SK-N-SH (cell line): ENCODE measurements around the gene MYH3. TPM values are rescaled to one million over a fixed set of nuclear protein-coding genes. Genes with fewer than 3 reads are reported as not detected.

Source experiments
- CTCF ChIA-PET: fragments of 300-600, 350-600 bp; formaldehyde crosslinking; extraction: SDS; loops from one replicate; lab custom pipeline; 2021; lab: Yijun Ruan, JAX
- POLR2A ChIA-PET: fragments of 350-600 bp; sonication (Branson Sonifier 250); formaldehyde crosslinking; extraction: SDS; loops from one replicate; lab custom pipeline; 2020; ENCODE audit warnings: antibody characterized with exemption, inconsistent platforms; lab: Yijun Ruan, JAX
- DNase-seq: peaks from one replicate; pipeline ENCODE4 v3.0.0; 2012
- H2AFZ ChIP-seq: fragments of 200-600 bp; sonication (generic); 2 replicates; pipeline ENCODE4 v1.8.1; 2016; ENCODE audit warnings: antibody characterized with exemption, mild to moderate bottlenecking, low read depth
- H3F3A ChIP-seq: fragments of 200-600 bp; sonication (generic); replicated peaks from 2 replicates; pipeline ENCODE3; 2016; ENCODE audit warnings: antibody characterized with exemption, mild to moderate bottlenecking; ENCODE audit not compliant: insufficient read depth
- H3K27ac ChIP-seq, 2 experiments: fragments of 200-500 bp in 1 of 2; fragments of 200-600 bp in 1 of 2; sonication (Bioruptor generic) in 1 of 2; sonication (generic), shearing (Covaris generic) in 1 of 2; 2 replicates each; pipeline versions ENCODE4 v1.5.1 to v1.6.1; 2014 to 2016; ENCODE audit warnings: low read depth in 2 of 2, inconsistent platforms in 1 of 2, low read length in 1 of 2, mild to moderate bottlenecking in 1 of 2, mixed read lengths in 1 of 2
- H3K27me3 ChIP-seq: fragments of 200-600 bp; sonication (generic), shearing (Covaris generic); 2 replicates; pipeline ENCODE4 v1.6.1; 2016; ENCODE audit warnings: mixed run types; ENCODE audit not compliant: insufficient read depth
- H3K36me3 ChIP-seq, 2 experiments: fragments of 200-500 bp in 1 of 2; fragments of 200-600 bp in 1 of 2; sonication (Bioruptor generic) in 1 of 2; sonication (generic) in 1 of 2; replicated peaks in 1 of 2; 2 replicates each; pipeline versions ENCODE3 to v1.5.1; 2014 to 2016; ENCODE audit warnings: low read length in 1 of 2, mild to moderate bottlenecking in 1 of 2; ENCODE audit not compliant: insufficient read depth in 2 of 2, control insufficient read depth in 1 of 2
- H3K4me1 ChIP-seq, 2 experiments: fragments of 200-500 bp in 1 of 2; fragments of 200-600 bp in 1 of 2; sonication (Bioruptor generic) in 1 of 2; sonication (generic), shearing (Covaris generic) in 1 of 2; 2 replicates each; pipeline versions ENCODE4 v1.5.1 to v1.6.1; 2014 to 2016; ENCODE audit warnings: low read depth in 1 of 2, low read length in 1 of 2, mixed run types in 1 of 2; ENCODE audit not compliant: insufficient read depth in 2 of 2, control insufficient read depth in 1 of 2
- H3K4me2 ChIP-seq: fragments of 200-600 bp; sonication (generic), shearing (Covaris generic); 2 replicates; pipeline ENCODE4 v1.6.1; 2017; ENCODE audit warnings: mixed run types
- H3K4me3 ChIP-seq, 2 experiments: fragments of 200-500 bp in 1 of 2; fragments of 200-600 bp in 1 of 2; sonication (Bioruptor generic) in 1 of 2; sonication (generic), shearing (Covaris generic) in 1 of 2; 2 replicates each; pipeline versions ENCODE4 v1.5.1 to v1.8.1; 2014 to 2016; ENCODE audit warnings: low read depth in 2 of 2, inconsistent platforms in 1 of 2, low read length in 1 of 2, mild to moderate bottlenecking in 1 of 2, mixed read lengths in 1 of 2, moderate library complexity in 1 of 2
- H3K79me2 ChIP-seq: fragments of 200-600 bp; sonication (generic); 2 replicates; pipeline ENCODE4 v1.8.1; 2017; ENCODE audit warnings: mild to moderate bottlenecking; ENCODE audit not compliant: insufficient read depth
- H3K9ac ChIP-seq: fragments of 200-600 bp; sonication (generic); 2 replicates; pipeline ENCODE4 v1.6.1; 2017; ENCODE audit warnings: mixed run types
- H3K9me2 ChIP-seq: fragments of 200-600 bp; sonication (generic); 2 replicates; pipeline ENCODE4 v1.6.1; 2017; ENCODE audit warnings: mixed run types
- H3K9me3 ChIP-seq: fragments of 200-600 bp; sonication (generic); 2 replicates; pipeline ENCODE4 v1.6.1; 2017; ENCODE audit warnings: mixed run types, mild to moderate bottlenecking, moderate library complexity
- H4K20me1 ChIP-seq: fragments of 200-600 bp; sonication (generic); 2 replicates; pipeline ENCODE4 v1.6.1; 2017; ENCODE audit warnings: mild to moderate bottlenecking, mixed run types; ENCODE audit not compliant: insufficient read depth
- CHD2 ChIP-seq: fragments of 150-350 bp; IDR thresholded peaks from 2 replicates; pipeline ENCODE4 v1.6.1; 2018; ENCODE audit warnings: low read length; ENCODE audit not compliant: partially characterized antibody
- EP300 ChIP-seq, 2 experiments: IDR thresholded peaks; 2 replicates each; pipeline versions ENCODE4 v1.4.0 to v1.6.1; 2012; ENCODE audit warnings: borderline replicate concordance in 1 of 2, low read depth in 1 of 2, low read length in 1 of 2
- EZH2phosphoT487 ChIP-seq: fragments of 200-600 bp; sonication (generic); IDR thresholded peaks from 2 replicates; pipeline ENCODE4 v1.6.1; 2017; ENCODE audit warnings: low read depth, mixed run types, mild to moderate bottlenecking, antibody characterized with exemption, moderate library complexity, borderline replicate concordance
- FOXJ3 ChIP-seq: sonication (generic); formaldehyde crosslinking; IDR thresholded peaks from 2 replicates; pipeline ENCODE4 v1.5.1; 2020; ENCODE audit warnings: mild to moderate bottlenecking, missing genetic modification reagents
- FOXM1 ChIP-seq: IDR thresholded peaks from 2 replicates; pipeline ENCODE4 v1.4.0; 2012; ENCODE audit warnings: low read depth, mild to moderate bottlenecking
- GABPA ChIP-seq: IDR thresholded peaks from 2 replicates; pipeline ENCODE4 v1.4.0; 2012; ENCODE audit warnings: low read depth, mild to moderate bottlenecking
- JUND ChIP-seq: IDR thresholded peaks from 2 replicates; pipeline ENCODE4 v1.4.0; 2012
- MEF2A ChIP-seq: IDR thresholded peaks from 2 replicates; pipeline ENCODE4 v1.4.0; 2012; ENCODE audit warnings: low read depth, borderline replicate concordance
- MXI1 ChIP-seq: IDR thresholded peaks from 2 replicates; pipeline ENCODE4 v1.6.1; 2012; ENCODE audit warnings: mild to moderate bottlenecking, low read depth, low read length, improper control_type of control experiment
- NFIC ChIP-seq: IDR thresholded peaks from 2 replicates; pipeline ENCODE4 v1.4.0; 2012; ENCODE audit warnings: borderline replicate concordance
- NRF1 ChIP-seq: IDR thresholded peaks from 2 replicates; pipeline ENCODE4 v1.6.1; 2012; ENCODE audit warnings: low read depth, mild to moderate bottlenecking, low read length
- POLR2AphosphoS5 ChIP-seq: IDR thresholded peaks from 2 replicates; pipeline ENCODE4 v1.6.1; 2012; ENCODE audit warnings: low read depth, low read length
- RCOR1 ChIP-seq: fragments of 150-350 bp; IDR thresholded peaks from 2 replicates; pipeline ENCODE4 v1.6.1; 2017; ENCODE audit warnings: antibody characterized with exemption, low read length
- RXRA ChIP-seq: IDR thresholded peaks from 2 replicates; pipeline ENCODE4 v1.4.0; 2012; ENCODE audit warnings: low read depth, mild to moderate bottlenecking, borderline replicate concordance
- SIN3A ChIP-seq: IDR thresholded peaks from 2 replicates; pipeline ENCODE4 v1.6.1; 2012; ENCODE audit warnings: low read depth, mild to moderate bottlenecking, low read length, moderate library complexity, borderline replicate concordance
- TAF1 ChIP-seq: IDR thresholded peaks from 2 replicates; pipeline ENCODE4 v1.6.1; 2012; ENCODE audit warnings: low read depth, mild to moderate bottlenecking, low read length, moderate library complexity, borderline replicate concordance
- YY1 ChIP-seq: IDR thresholded peaks from 2 replicates; pipeline ENCODE4 v1.4.0; 2012; ENCODE audit warnings: low read depth, mild to moderate bottlenecking
- WGBS: methylation state at CpG from one replicate; pipeline ENCODE4 v1.1.6; 2017; ENCODE audit warnings: low lambda C conversion rate; 5-methylcytosine and 5-hydroxymethylcytosine counted together
- polyA plus RNA-seq, 3 experiments: library from polyadenylated mRNA; depleted of rRNA; stranded (reverse); fragments of >200 nt; gene quantifications; 2 replicates each; pipeline ENCODE4 v1.2.3, GENCODE V29; 2012
- TF ChIP-seq, protein P1 (sequence below): fragments of 150-350 bp; IDR thresholded peaks from 2 replicates; pipeline ENCODE4 v1.6.1; 2016; ENCODE audit warnings: mild to moderate bottlenecking, low read depth, low read length
- TF ChIP-seq, protein P2 (sequence below): IDR thresholded peaks from 2 replicates; pipeline ENCODE4 v1.4.0; 2012; ENCODE audit warnings: low read depth, borderline replicate concordance

Gene MYH3
- polyA plus RNA-seq, 1 of the 3 experiments (the other 2 are of a cell fraction) = 2.7 TPM

DNA sequence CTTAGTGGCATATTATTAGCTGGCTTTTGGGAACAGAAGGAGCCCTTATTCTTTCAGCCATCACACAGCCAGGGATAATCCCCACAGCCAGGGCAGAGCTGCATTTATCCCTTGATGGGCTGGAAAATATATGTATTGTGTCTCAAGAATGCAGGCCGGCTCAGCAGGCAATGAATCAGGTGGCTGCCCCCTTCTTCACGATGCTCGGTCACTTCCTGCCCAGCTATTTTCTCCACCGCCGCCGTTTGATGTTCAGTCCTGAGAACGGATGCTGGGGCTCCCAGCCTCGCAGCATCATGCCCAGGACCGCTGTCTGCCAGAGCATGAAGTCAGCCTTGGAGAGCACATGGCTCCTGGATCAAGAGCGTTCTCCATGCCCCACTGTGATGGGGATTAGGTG, 4.3 kb upstream of the MYH3 start:
- peaks cover 0 to 4% of the 10 kb centered on the region in 2 experiments; a peak in 1 of 4 replicates for H3K4me1 ChIP-seq
- H3K9me2 ChIP-seq = no peaks in the 10 kb centered on the region
- no peaks in the 10 kb centered on the region for H3K27me3 ChIP-seq
- H3K36me3 ChIP-seq = no peaks in the 10 kb centered on the region
- H3K9ac ChIP-seq = no peak overlapping the region
- no peak overlapping the region for H3K4me2 ChIP-seq
- DNase-seq = no peak
- no peaks in the 10 kb centered on the region for H3F3A ChIP-seq
- TF ChIP-seq TAF1 = no peak
- no peak for TF ChIP-seq RXRA
- TF ChIP-seq EZH2phosphoT487 = no peak
- TF ChIP-seq EP300 (IDR thresholded peaks at IDR 0.05; ENCODE audit: borderline replicate concordance in 1 of 2, low read depth in 1 of 2, low read length in 1 of 2) = no peak
- no peak for TF ChIP-seq NFIC
- TF ChIP-seq YY1 = no peak
- no peak for TF ChIP-seq MEF2A
- TF ChIP-seq CHD2 = no peak
- no peak for TF ChIP-seq NRF1
- no peak for TF ChIP-seq JUND
- TF ChIP-seq, protein P1, sequence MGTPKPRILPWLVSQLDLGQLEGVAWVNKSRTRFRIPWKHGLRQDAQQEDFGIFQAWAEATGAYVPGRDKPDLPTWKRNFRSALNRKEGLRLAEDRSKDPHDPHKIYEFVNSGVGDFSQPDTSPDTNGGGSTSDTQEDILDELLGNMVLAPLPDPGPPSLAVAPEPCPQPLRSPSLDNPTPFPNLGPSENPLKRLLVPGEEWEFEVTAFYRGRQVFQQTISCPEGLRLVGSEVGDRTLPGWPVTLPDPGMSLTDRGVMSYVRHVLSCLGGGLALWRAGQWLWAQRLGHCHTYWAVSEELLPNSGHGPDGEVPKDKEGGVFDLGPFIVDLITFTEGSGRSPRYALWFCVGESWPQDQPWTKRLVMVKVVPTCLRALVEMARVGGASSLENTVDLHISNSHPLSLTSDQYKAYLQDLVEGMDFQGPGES = no peak
- no peak for TF ChIP-seq MXI1
- no peak for TF ChIP-seq POLR2AphosphoS5
- TF ChIP-seq RCOR1 = no peak
- TF ChIP-seq FOXM1 = no peak
- TF ChIP-seq GABPA = no peak
- no peak for TF ChIP-seq SIN3A
- TF ChIP-seq, protein P2, sequence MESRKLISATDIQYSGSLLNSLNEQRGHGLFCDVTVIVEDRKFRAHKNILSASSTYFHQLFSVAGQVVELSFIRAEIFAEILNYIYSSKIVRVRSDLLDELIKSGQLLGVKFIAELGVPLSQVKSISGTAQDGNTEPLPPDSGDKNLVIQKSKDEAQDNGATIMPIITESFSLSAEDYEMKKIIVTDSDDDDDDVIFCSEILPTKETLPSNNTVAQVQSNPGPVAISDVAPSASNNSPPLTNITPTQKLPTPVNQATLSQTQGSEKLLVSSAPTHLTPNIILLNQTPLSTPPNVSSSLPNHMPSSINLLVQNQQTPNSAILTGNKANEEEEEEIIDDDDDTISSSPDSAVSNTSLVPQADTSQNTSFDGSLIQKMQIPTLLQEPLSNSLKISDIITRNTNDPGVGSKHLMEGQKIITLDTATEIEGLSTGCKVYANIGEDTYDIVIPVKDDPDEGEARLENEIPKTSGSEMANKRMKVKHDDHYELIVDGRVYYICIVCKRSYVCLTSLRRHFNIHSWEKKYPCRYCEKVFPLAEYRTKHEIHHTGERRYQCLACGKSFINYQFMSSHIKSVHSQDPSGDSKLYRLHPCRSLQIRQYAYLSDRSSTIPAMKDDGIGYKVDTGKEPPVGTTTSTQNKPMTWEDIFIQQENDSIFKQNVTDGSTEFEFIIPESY = no peak
- no peak for TF ChIP-seq FOXJ3
- H3K79me2 ChIP-seq = no peaks in the 10 kb centered on the region
- no peaks in the 10 kb centered on the region for H3K9me3 ChIP-seq
- no peaks in the 10 kb centered on the region for H4K20me1 ChIP-seq
- 93% methylated on average over 10 of the region's 10 CpGs for whole genome bisulfite sequencing
- ChIA-PET POLR2A (interaction anchor here (0.6 kb wide), 1 partner anchor 12 kb away, joined by 3 read pairs; no protein-coding TSS in a partner anchor), CTCF (no interaction called here)
- no peak overlapping the region for H2AFZ ChIP-seq
- no peak overlapping the region for H3K4me3 ChIP-seq
- no peak overlapping the region for H3K27ac ChIP-seq
